CD4-positive, alpha-beta T cell treated with Interleukin-1 beta for 1 hour (primary cell): ENCODE measurements around the gene LHFPL3.
"Not testable (repeated sequence)": the region's sequence is repeated elsewhere in the genome, so short reads cannot be mapped to it uniquely, and the experiment has no call there.

ENCODE experiments used
- DNase-seq, 2 donors: peaks; one replicate each; pipeline ENCODE4 v3.0.0-alpha.2; 2020 to 2022

Gene LHFPL3

GRCh38 chr7:104497379-104497967 is 169.1 kb downstream of the LHFPL3 start:
- DNase-seq, result no peak

GRCh38 chr7:104499975-104500374 is 171.6 kb downstream of the LHFPL3 start:
- DNase-seq, result no peak

GRCh38 chr7:104509874-104510273 is 181.5 kb downstream of the LHFPL3 start:
- no peak for DNase-seq

- no peak for DNase-seq
Measured at GRCh38 chr7:104524853-104525252, 196.4 kb downstream of the LHFPL3 start.

- DNase-seq, result no peak
Measured at GRCh38 chr7:104528142-104528541, 199.7 kb downstream of the LHFPL3 start.

GRCh38 chr7:104529567-104529966 is 201.2 kb downstream of the LHFPL3 start:
- no peak for DNase-seq

GRCh38 chr7:104530251-104530650 is 201.8 kb downstream of the LHFPL3 start:
- DNase-seq, result no peak

- DNase-seq, result no peak
Measured at GRCh38 chr7:104534149-104534548, 205.7 kb downstream of the LHFPL3 start.

GRCh38 chr7:104535841-104536240 is 207.4 kb downstream of the LHFPL3 start:
- no peak for DNase-seq

- DNase-seq, result no peak
Measured at GRCh38 chr7:104536956-104537355, 208.6 kb downstream of the LHFPL3 start.

- DNase-seq, result no peak
Measured at GRCh38 chr7:104538152-104538551, 209.7 kb downstream of the LHFPL3 start.

GRCh38 chr7:104541897-104542296 is 213.5 kb downstream of the LHFPL3 start:
- no peak for DNase-seq

GRCh38 chr7:104548861-104549260 is 220.5 kb downstream of the LHFPL3 start:
- no peak for DNase-seq

GRCh38 chr7:104550362-104550761 is 222.0 kb downstream of the LHFPL3 start:
- no peak for DNase-seq

GRCh38 chr7:104551226-104551625 is 222.8 kb downstream of the LHFPL3 start:
- no peak for DNase-seq

GRCh38 chr7:104552102-104552501 is 223.7 kb downstream of the LHFPL3 start:
- no peak for DNase-seq

GRCh38 chr7:104553074-104553473 is 224.7 kb downstream of the LHFPL3 start:
- DNase-seq, result no peak

GRCh38 chr7:104563350-104563901 is 235.0 kb downstream of the LHFPL3 start:
- not testable (repeated sequence) for DNase-seq

GRCh38 chr7:104569751-104570150 is 241.3 kb downstream of the LHFPL3 start:
- no peak for DNase-seq

GRCh38 chr7:104572554-104572953 is 244.2 kb downstream of the LHFPL3 start:
- no peak for DNase-seq

GRCh38 chr7:104584620-104585019 is 256.2 kb downstream of the LHFPL3 start:
- no peak for DNase-seq

- not testable (repeated sequence) for DNase-seq
Measured at GRCh38 chr7:104595591-104595990, 267.2 kb downstream of the LHFPL3 start.

GRCh38 chr7:104603957-104604356 is 275.6 kb downstream of the LHFPL3 start:
- no peak for DNase-seq

- no peak for DNase-seq
Measured at GRCh38 chr7:104604706-104605105, 276.3 kb downstream of the LHFPL3 start.

- no peak for DNase-seq
Measured at GRCh38 chr7:104621321-104621720, 292.9 kb downstream of the LHFPL3 start.
